VCaP (cell line): ENCODE data around the gene ARRDC2.

Source experiments
- H3K27ac ChIP-seq: fragments of 450-650 bp; 2 replicates; pipeline ENCODE4 v1.5.1; 2017
- TF ChIP-seq, protein P1 (sequence below): fragments of 450-650 bp; conservative IDR thresholded peaks from 2 replicates; pipeline ENCODE4 v1.5.1; 2017; ENCODE audit warnings: mild to moderate bottlenecking, moderate library complexity

Gene ARRDC2

DNA sequence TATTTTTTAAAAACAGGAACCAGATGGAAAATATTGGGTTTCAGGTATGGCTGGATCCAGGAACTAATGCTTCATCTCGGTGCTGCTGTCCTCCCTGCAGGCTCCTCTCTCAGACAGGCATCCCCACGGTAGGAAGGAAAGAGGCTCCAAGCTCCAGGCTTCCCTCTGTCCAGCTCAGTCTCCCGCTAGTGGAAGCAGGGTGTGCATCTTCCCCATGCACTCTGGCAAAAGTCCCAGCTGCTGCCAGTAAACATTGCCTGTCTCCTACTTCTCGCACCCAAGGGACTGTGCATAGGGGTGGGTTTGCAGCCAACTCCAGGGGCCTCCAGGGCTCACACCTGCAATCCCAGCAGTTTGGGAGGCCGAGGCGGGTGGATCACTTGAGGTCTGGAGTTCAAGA, 49.6 kb downstream of the ARRDC2 start:
- TF ChIP-seq, protein P1, sequence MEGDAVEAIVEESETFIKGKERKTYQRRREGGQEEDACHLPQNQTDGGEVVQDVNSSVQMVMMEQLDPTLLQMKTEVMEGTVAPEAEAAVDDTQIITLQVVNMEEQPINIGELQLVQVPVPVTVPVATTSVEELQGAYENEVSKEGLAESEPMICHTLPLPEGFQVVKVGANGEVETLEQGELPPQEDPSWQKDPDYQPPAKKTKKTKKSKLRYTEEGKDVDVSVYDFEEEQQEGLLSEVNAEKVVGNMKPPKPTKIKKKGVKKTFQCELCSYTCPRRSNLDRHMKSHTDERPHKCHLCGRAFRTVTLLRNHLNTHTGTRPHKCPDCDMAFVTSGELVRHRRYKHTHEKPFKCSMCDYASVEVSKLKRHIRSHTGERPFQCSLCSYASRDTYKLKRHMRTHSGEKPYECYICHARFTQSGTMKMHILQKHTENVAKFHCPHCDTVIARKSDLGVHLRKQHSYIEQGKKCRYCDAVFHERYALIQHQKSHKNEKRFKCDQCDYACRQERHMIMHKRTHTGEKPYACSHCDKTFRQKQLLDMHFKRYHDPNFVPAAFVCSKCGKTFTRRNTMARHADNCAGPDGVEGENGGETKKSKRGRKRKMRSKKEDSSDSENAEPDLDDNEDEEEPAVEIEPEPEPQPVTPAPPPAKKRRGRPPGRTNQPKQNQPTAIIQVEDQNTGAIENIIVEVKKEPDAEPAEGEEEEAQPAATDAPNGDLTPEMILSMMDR = no peak
- H3K27ac ChIP-seq = peak overlapping the region; percentile 68

DNA sequence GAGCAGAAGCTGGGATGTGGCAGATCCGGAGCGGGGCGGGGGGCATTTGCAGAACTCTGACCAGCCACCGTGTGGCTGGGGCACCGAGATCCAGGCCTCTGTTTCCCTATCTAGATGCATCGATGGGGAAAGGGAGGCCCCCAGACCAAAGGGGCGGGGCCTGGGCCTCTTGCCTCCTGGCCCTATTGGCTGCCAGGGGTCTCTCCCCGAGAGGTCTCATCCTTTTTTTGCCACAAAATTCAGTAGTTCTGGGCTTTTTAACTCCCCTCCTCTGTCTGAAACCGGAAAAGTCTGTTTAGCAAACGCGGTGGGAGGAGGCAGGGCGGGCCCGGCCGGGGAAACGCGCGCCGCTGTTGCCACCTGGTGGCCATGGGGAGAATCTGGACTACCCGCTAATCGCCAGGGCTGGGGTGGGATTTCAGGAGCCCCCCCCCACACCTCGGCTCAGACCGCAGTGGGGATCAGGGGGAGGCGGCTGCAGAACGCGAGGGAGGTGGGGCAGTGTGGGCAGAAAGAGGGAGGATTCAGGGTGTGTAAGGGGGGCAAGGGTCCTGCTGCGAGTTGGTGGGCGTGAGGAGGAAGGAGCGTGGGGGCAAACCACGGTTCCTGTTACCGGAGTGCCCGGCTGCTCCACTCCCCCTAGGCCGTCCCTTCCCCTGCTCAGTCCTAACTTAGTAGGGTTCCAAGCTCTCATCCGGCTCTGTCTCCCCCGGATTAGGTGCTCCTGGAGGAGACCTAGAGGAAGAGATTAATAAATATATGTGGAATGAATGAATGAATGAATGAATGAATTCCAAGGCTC, 50.4 kb downstream of the ARRDC2 start:
- TF ChIP-seq, protein P1 = peak; percentile 96
- H3K27ac ChIP-seq = peak overlapping the region; percentile 68

DNA sequence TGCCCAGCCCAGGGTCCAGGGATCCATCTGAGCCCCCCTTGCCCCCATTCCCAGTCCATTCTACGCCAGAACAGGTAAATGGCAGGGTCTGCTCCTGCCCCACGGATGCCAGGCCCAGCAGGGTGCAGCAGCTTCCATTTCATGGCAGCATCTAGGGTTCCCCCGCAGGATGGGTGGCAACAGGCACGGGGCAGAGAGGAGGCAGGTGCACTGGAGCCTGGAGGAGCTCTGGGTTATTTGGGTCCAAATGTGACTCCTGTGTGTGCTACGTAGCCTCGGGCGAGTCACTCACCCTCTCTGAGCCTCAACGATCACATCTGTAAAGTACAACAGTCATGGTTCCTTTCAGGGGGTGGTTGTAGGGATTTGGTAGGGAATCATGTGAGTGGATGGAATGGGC, 51.3 kb downstream of the ARRDC2 start:
- H3K27ac ChIP-seq = no peak overlapping the region

DNA sequence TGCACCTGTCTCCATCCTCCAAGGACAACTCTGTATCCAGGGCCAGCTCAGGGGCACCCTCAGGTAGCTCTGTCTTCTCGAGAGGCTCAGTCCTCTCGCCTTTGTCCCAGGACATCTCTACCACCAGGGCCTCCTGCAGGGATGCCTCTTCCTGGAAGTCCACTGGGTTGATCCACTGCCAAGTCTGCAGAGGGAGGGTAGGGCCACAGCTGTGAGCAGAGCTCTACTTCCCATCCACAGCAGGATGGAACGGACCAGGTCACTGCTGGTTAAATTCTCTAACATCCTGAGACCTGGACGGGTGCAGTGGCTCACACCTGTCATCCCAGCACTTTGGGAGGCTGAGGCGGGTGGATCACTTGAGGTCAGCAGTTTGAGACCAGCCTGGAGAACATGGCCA, 51.9 kb downstream of the ARRDC2 start:
- H3K27ac ChIP-seq = no peak overlapping the region
- TF ChIP-seq, protein P1 = no peak

More for the DNA sequence above, 51.3 kb downstream of the ARRDC2 start:
- TF ChIP-seq, protein P1 = no peak

DNA sequence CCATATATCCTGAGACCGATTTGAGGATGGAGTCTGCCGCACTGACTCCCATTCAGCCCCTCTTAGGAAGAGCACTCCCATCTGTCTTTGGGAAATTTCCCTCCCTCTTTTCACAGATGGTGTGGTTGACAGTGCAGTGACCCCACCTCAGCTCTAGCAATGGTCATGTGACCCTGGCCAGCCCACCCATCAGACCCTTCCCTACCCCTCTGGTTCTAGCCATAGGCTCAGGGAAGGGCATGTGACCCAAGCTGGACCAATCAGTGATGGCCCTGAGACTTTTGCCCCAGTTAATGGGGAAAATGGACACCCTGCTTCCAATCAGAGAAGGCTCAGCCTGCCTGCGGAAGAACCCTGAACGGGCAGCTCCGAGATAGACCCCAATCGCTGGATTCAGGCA, 52.5 kb downstream of the ARRDC2 start:
- TF ChIP-seq, protein P1 = no peak
- no peak overlapping the region for H3K27ac ChIP-seq

DNA sequence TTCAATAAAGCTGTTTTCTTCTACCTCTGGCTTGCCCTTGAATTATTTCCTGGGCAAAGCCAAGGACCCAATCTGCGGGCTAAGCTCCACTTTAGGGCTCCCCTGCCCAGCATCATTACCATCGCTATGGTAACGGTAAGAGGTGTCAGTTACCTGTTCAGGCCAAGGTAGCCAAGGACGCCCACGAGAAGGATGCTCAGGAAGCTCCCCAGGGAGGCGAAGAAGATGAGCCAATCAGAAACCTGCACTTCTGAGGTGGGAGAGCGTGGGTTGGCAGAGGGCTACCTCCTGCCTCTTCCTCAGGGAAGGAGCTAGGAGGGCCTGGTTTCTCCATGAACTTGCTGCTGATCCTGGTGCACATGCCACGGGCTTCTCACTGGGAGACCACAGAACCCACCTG, 54.1 kb downstream of the ARRDC2 start:
- H3K27ac ChIP-seq = no peak overlapping the region
- TF ChIP-seq, protein P1 = no peak

DNA sequence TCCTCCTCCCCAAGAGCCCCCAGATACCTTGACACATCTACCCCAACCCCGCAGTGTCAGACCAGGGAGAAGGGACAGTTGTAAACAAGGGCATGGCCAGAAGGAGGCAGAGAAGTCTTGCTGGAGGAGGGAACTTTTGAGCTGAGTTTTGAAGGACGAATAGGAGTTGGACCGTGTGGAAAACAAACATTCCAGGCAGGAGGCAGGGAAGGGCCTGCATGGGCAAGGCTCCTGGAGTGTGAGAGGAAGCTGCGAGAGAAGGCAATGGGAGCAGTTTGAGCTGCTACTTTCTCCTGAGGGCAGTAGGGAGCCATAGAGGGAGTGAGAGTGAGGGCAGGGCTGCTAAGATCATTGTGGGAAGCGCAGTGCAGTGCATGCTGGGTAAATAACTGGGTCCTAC, 55.5 kb downstream of the ARRDC2 start:
- no peak overlapping the region for H3K27ac ChIP-seq
- TF ChIP-seq, protein P1 = peak; percentile 12; the same call in 1 of the 2 replicates
